Measurements from ENCODE around the gene ENTREP3.

DNA sequence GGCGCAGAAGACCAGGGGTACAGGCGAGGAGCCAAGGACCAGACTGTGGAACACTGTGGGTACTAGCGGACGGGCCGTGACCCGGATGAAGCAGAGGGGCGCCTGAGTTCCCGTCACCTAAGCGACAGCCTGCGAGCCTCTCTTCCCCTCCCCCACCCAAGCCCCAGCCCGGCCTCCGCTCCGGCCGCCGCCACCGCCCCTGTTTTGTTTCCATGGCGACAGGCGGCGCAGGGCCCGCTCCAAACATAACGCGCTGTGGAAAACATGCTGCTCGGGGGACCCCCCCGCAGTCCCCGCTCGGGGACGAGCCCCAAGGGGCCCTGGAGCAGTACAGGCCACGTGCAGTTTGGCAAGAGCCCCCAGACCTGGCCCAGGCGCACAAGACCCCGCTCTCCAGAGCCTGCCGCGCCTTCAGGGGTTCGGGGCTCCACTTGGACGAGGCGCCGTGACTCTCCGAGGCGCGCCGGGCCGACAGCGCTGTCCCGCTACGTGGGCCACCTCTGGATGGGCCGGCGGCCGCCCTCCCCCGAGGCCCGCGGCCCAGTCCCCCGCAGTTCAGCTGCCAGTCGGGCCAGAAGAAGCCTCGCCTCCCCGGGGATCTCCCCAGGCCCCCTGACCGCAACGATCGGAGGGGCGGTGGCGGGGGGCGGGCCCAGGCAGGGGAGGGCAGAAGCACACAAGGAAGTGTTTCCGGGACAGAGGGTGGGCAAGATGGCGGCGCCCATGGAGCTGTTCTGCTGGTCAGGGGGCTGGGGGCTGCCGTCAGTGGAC is 46.6 kb downstream of the ENTREP3 start, which contains the start of gene MTX1:
- TF ChIP-seq ELF4 (IDR thresholded peaks at IDR 0.05) = no peak; the same call in 1 of the 2 replicates
- 0 out of 2 replicates have a peak, but pooled peaks have one; percentile 2 for TF ChIP-seq FOXM1 (IDR thresholded peaks at IDR 0.05; ENCODE audit: borderline replicate concordance)
- TF ChIP-seq L3MBTL2 (conservative IDR thresholded peaks at IDR 0.05) = peak; percentile 67
- TF ChIP-seq NFRKB (IDR thresholded peaks at IDR 0.05) = no peak

Measured in HEK293T (cell line).